K562 (cell line): ENCODE measurements around the gene ACP5. TPM values are rescaled to one million over a fixed set of nuclear protein-coding genes. Genes with fewer than 3 reads are reported as not detected.

Source experiments
- ATF1 ChIP-seq, 2 experiments: fragments of 450-650 bp in 1 of 2; IDR thresholded peaks; 2 replicates each; pipeline ENCODE4 v1.6.1; 2016; ENCODE audit warnings: missing compliant biosample characterization in 1 of 2, missing genetic modification characterization in 1 of 2
- E2F3 ChIP-seq: fragments of 250-450 bp; sonication (Bioruptor Pico); IDR thresholded peaks from 2 replicates; pipeline ENCODE4 v1.4.0; 2020; ENCODE audit warnings: mild to moderate bottlenecking
- ESRRB ChIP-seq: fragments of 250-450 bp; sonication (Bioruptor Pico); IDR thresholded peaks from 2 replicates; pipeline ENCODE4 v1.5.0; 2020; ENCODE audit warnings: mild to moderate bottlenecking, moderate library complexity, borderline replicate concordance
- ETV6 ChIP-seq, 3 experiments: fragments of 150-350 bp in 1 of 3; sonication (generic) in 1 of 3; formaldehyde crosslinking in 1 of 3; IDR thresholded peaks; 2 replicates each; pipeline versions ENCODE4 v1.6.1 to v1.8.0; 2014 to 2022; ENCODE audit warnings: borderline replicate concordance in 2 of 3, low read depth in 2 of 3, antibody characterized with exemption in 1 of 3, low read length in 1 of 3, mild to moderate bottlenecking in 1 of 3, missing genetic modification reagents in 1 of 3
- FOXP1 ChIP-seq: sonication (generic); formaldehyde crosslinking; IDR thresholded peaks from 2 replicates; pipeline ENCODE4 v1.8.0; 2022; ENCODE audit warnings: mild to moderate bottlenecking, missing genetic modification reagents
- GTF2F1 ChIP-seq: IDR thresholded peaks from 2 replicates; pipeline ENCODE4 v1.6.1; 2011; ENCODE audit warnings: low read depth, low read length, improper control_type of control experiment
- JUN ChIP-seq, 2 experiments: sonication (generic) in 1 of 2; formaldehyde crosslinking in 1 of 2; IDR thresholded peaks; 2 replicates each; pipeline versions ENCODE4 v1.6.1 to v1.8.0; 2012 to 2022; ENCODE audit warnings: borderline replicate concordance in 2 of 2, mild to moderate bottlenecking in 2 of 2, improper control_type of control experiment in 1 of 2, low read depth in 1 of 2, low read length in 1 of 2, missing genetic modification reagents in 1 of 2
- JUND ChIP-seq, 2 experiments: IDR thresholded peaks; 2 replicates in 1 of 2; 3 replicates in 1 of 2; pipeline ENCODE4 v1.6.1; 2011; ENCODE audit warnings: borderline replicate concordance in 2 of 2, low read depth in 2 of 2, low read length in 2 of 2, improper control_type of control experiment in 1 of 2, missing biosample characterization in 1 of 2, missing genetic modification characterization in 1 of 2, missing genetic modification reagents in 1 of 2
- PKNOX1 ChIP-seq: fragments of 450-650 bp; IDR thresholded peaks from 2 replicates; pipeline ENCODE4 v1.6.1; 2016
- PTTG1 ChIP-seq: fragments of 450-650 bp; IDR thresholded peaks from 2 replicates; pipeline ENCODE4 v1.6.1; 2016; ENCODE audit warnings: low read depth, mild to moderate bottlenecking, missing genetic modification characterization, missing compliant biosample characterization
- RAD21 ChIP-seq, 2 experiments: fragments of 250-450 bp in 1 of 2; fragments of 450-650 bp in 1 of 2; sonication (Bioruptor Pico) in 1 of 2; formaldehyde crosslinking in 1 of 2; IDR thresholded peaks in 1 of 2; conservative IDR thresholded peaks in 1 of 2; 2 replicates each; pipeline versions ENCODE4 v1.4.0 to v1.8.0; 2020 to 2022; ENCODE audit warnings: mild to moderate bottlenecking in 2 of 2, moderate library complexity in 1 of 2
- RBM25 ChIP-seq: fragments of 200-400 bp; formaldehyde crosslinking; IDR thresholded peaks from 2 replicates; pipeline ENCODE4 v1.6.1; 2018; ENCODE audit warnings: low read length, low read depth, moderate library complexity; ENCODE audit not compliant: severe bottlenecking
- STAG1 ChIP-seq: sonication (generic); formaldehyde crosslinking; IDR thresholded peaks from 2 replicates; pipeline ENCODE4 v1.5.0; 2020; ENCODE audit warnings: missing genetic modification reagents, borderline replicate concordance
- ZBTB7A ChIP-seq: IDR thresholded peaks from 2 replicates; pipeline ENCODE4 v1.6.1; 2011; ENCODE audit warnings: low read depth, mild to moderate bottlenecking, low read length, moderate library complexity, borderline replicate concordance; ENCODE audit not compliant: control insufficient read depth
- ZC3H8 ChIP-seq: fragments of 450-650 bp; IDR thresholded peaks from 2 replicates; pipeline ENCODE4 v1.6.1; 2017
- ZNF133 ChIP-seq: fragments of 250-450 bp; sonication (Bioruptor Pico); IDR thresholded peaks from 2 replicates; pipeline ENCODE4 v1.4.0; 2020; ENCODE audit warnings: mild to moderate bottlenecking
- ZNF24 ChIP-seq: fragments of 450-650 bp; IDR thresholded peaks from 2 replicates; pipeline ENCODE4 v1.6.1; 2016
- ZNF445 ChIP-seq: fragments of 250-450 bp; sonication (Bioruptor Pico); IDR thresholded peaks from 2 replicates; pipeline ENCODE4 v1.4.0; 2020; ENCODE audit warnings: low read depth, mild to moderate bottlenecking, moderate library complexity
- polyA plus RNA-seq, 8 experiments: library from polyadenylated mRNA; depleted of rRNA in 4 of 8; stranded (reverse) in 5 of 8; unstranded in 3 of 8; fragments of >200 nt; fragmentation: Nextera tagmentation in 2 of 8; fragmentation: Illumina TruSeq in 1 of 8; extraction: Ambion mirVana in 2 of 8; extraction: Trizol in 1 of 8; gene quantifications; 2 replicates each; pipeline versions ENCODE4 v1.2.1 to v1.2.3, GENCODE V29; 2011 to 2014; ENCODE audit warnings: inconsistent platforms in 1 of 8, missing spikeins in 1 of 8
- total RNA-seq, 7 experiments: library from RNA; depleted of rRNA in 6 of 7; stranded (reverse); fragments of >200 nt in 6 of 7; fragmentation: Illumina TruSeq in 2 of 7; extraction: Trizol in 2 of 7; gene quantifications; 2 replicates each; pipeline versions ENCODE4 v1.2.1 to v1.2.3, GENCODE V29; 2011 to 2021; ENCODE audit warnings: low replicate concordance in 1 of 7
- TF ChIP-seq, protein P1 (sequence below): fragments of 450-650 bp; formaldehyde crosslinking; IDR thresholded peaks from 2 replicates; pipeline ENCODE4 v1.4.0; 2022; ENCODE audit warnings: missing genetic modification characterization
- TF ChIP-seq, protein P2 (sequence below): sonication (generic); formaldehyde crosslinking; IDR thresholded peaks from 2 replicates; pipeline ENCODE4 v1.8.0; 2022; ENCODE audit warnings: mild to moderate bottlenecking, missing genetic modification reagents

Gene ACP5
- total and polyA plus RNA-seq, 9 of the 15 experiments (the other 6 are each of a cell fraction or from before 2014, with no cell fraction given), result 0.06 to 1.1 (median 0.31) TPM; not detected in 1

DNA sequence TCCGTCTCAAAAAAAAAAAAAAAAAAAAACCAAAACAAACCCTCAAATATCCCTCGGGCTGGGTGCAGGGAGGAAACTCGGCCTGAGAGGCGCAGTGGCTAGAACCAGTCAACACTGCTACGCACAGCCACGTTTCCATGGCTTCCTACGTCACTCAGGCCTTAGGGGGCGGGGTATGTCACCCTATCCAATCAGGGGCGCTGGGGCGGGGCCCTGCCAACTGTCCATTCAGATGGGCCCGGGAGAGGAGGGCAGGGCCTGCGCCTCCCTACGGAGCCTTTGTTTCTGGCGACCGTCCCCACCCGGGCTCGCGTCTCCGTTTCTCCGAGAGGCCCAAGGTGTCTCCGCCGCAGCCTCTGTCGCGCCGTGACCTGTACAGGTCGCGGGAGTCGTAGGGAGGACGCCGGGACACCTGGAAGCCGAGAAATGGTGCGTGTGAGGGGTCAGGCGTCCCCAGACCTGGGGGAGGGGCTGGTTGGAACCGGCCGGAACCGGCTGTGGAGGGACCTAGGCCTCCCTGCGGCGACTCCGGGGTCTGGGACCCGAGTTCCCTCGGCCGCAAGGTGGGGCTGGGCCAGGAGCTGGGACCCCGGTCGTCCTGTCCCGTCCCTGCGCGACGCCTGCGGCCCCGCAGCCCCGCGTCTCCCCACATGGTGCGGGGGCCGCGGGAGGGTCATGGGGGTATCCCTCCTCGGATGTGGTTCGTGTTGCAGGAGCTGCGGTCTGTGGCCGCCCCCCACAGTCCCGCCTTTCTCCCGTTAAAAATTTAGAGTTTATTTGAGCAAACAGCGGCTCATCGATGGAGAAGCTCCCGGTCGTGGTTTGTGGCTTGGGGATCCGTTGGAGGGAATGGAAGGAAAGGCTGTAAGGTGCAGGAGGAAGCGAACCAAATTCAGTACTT lies 20.0 kb upstream of the ACP5 start, which contains the start of gene ZNF627 (continued):
- TF ChIP-seq JUND (IDR thresholded peaks at IDR 0.05; ENCODE audit: borderline replicate concordance, low read depth, low read length) (peak; percentile 43; the same call in 1 of the 2 replicates), JUND (tag; IDR thresholded peaks at IDR 0.05; ENCODE audit: borderline replicate concordance, low read depth, low read length) (peak; percentile 9; the same call in 1 of the 3 replicates), ZNF133 (CRISPR knock-in tag) (no peak), E2F3 (peak; percentile 57; the same call in 1 of the 2 replicates), ZNF445 (no peak), FOXP1 (CRISPR knock-in tag) (no peak), ESRRB (CRISPR knock-in tag) (no peak), GTF2F1 (peak; percentile 72; the same call in 1 of the 2 replicates), JUN (IDR thresholded peaks at IDR 0.05; ENCODE audit: borderline replicate concordance, low read depth, low read length) (0 out of 2 replicates have a peak, but pooled peaks have one; percentile 23), JUN (CRISPR knock-in tag; IDR thresholded peaks at IDR 0.05; ENCODE audit: borderline replicate concordance) (no peak), ATF1 (CRISPR knock-in tag; IDR thresholded peaks at IDR 0.05) (no peak), ATF1 (tag; IDR thresholded peaks at IDR 0.05) (peak; percentile 92), ZC3H8 (0 out of 2 replicates have a peak, but pooled peaks have one; percentile 60), STAG1 (no peak), RBM25 (peak; percentile 51), RAD21 (CRISPR knock-in tag; conservative IDR thresholded peaks at IDR 0.05 in 1 of 2, IDR thresholded peaks at IDR 0.05 in 1 of 2) (no peak), ZNF24 (peak; percentile 63; the same call in 1 of the 2 replicates), PKNOX1 (peak; percentile 99), PTTG1 (tag) (no peak), ETV6 (IDR thresholded peaks at IDR 0.05; ENCODE audit: borderline replicate concordance in 1 of 2, low read depth in 2 of 2, low read length in 1 of 2) (no peak), ETV6 (CRISPR knock-in tag; IDR thresholded peaks at IDR 0.05; ENCODE audit: borderline replicate concordance) (no peak), ZBTB7A (peak; percentile 91)
- TF ChIP-seq, protein P1, sequence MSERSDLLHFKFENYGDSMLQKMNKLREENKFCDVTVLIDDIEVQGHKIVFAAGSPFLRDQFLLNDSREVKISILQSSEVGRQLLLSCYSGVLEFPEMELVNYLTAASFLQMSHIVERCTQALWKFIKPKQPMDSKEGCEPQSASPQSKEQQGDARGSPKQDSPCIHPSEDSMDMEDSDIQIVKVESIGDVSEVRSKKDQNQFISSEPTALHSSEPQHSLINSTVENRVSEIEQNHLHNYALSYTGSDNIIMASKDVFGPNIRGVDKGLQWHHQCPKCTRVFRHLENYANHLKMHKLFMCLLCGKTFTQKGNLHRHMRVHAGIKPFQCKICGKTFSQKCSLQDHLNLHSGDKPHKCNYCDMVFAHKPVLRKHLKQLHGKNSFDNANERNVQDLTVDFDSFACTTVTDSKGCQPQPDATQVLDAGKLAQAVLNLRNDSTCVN (CRISPR knock-in tag), result no peak; the same call in 1 of the 2 replicates
- TF ChIP-seq, protein P2, sequence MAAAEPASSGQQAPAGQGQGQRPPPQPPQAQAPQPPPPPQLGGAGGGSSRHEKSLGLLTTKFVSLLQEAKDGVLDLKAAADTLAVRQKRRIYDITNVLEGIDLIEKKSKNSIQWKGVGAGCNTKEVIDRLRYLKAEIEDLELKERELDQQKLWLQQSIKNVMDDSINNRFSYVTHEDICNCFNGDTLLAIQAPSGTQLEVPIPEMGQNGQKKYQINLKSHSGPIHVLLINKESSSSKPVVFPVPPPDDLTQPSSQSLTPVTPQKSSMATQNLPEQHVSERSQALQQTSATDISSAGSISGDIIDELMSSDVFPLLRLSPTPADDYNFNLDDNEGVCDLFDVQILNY (CRISPR knock-in tag), result no peak
